Upper lobe of left lung (tissue), 4 donors: ENCODE results near the gene NUP210.

ENCODE experiments used
- CTCF ChIP-seq, 6 experiments: fragments of 450-650 bp in 4 of 6; fragments of 200-600 bp in 2 of 6; sonication (generic) in 2 of 6; IDR thresholded peaks; one replicate each; pipeline ENCODE4 v1.5.1; 2016 to 2019; ENCODE audit warnings: antibody characterized with exemption in 6 of 6
- EP300 ChIP-seq, 4 donors: sonication (generic); formaldehyde crosslinking; IDR thresholded peaks; one replicate each; pipeline ENCODE4 v1.5.1; 2017; ENCODE audit warnings: antibody characterized with exemption in 4 of 4, control low read depth in 2 of 4
- POLR2A ChIP-seq, 4 donors: fragments of 450-650 bp; IDR thresholded peaks; one replicate each; pipeline ENCODE4 v1.5.1; 2016 to 2017; ENCODE audit warnings: antibody characterized with exemption in 4 of 4, mild to moderate bottlenecking in 2 of 4
- POLR2AphosphoS5 ChIP-seq, 2 donors: sonication (generic); formaldehyde crosslinking; IDR thresholded peaks; one replicate each; pipeline ENCODE4 v1.5.1; 2017; ENCODE audit warnings: antibody characterized with exemption in 2 of 2

GRCh38 chr3:13379201-13379830, 40.8 kb downstream of the NUP210 start:
- no peak for TF ChIP-seq CTCF (IDR thresholded peaks at IDR 0.05)
- TF ChIP-seq POLR2AphosphoS5 (IDR thresholded peaks at IDR 0.05): no peak
- TF ChIP-seq POLR2A (IDR thresholded peaks at IDR 0.05): no peak
- TF ChIP-seq EP300 (IDR thresholded peaks at IDR 0.05): no peak
